GM10847 (cell line): ENCODE data around the gene DCBLD2.

Experiments used
- POLR2A ChIP-seq: IDR thresholded peaks from 2 replicates; pipeline ENCODE4 v1.6.1; 2011; ENCODE audit not compliant: insufficient read length; ENCODE audit errors: extremely low read depth

The DCBLD2 gene

GRCh38 chr3:98787181-98787580, 114.3 kb downstream of the DCBLD2 start:
- no peak for TF ChIP-seq POLR2A

GRCh38 chr3:98786364-98787006, 115.0 kb downstream of the DCBLD2 start:
- TF ChIP-seq POLR2A: no peak

- TF ChIP-seq POLR2A: no peak
These were observed 116.6 kb downstream of the DCBLD2 start for GRCh38 chr3:98784666-98785600.

- no peak for TF ChIP-seq POLR2A
These were observed 117.5 kb downstream of the DCBLD2 start for GRCh38 chr3:98784042-98784441.

- TF ChIP-seq POLR2A: no peak
These were observed 118.5 kb downstream of the DCBLD2 start for GRCh38 chr3:98782824-98783500.

- TF ChIP-seq POLR2A: no peak
These were observed 121.2 kb downstream of the DCBLD2 start for GRCh38 chr3:98780343-98780742.

GRCh38 chr3:98779541-98780335, 121.8 kb downstream of the DCBLD2 start:
- no peak for TF ChIP-seq POLR2A

GRCh38 chr3:98778852-98779413, 122.6 kb downstream of the DCBLD2 start:
- no peak for TF ChIP-seq POLR2A

GRCh38 chr3:98778383-98778782, 123.1 kb downstream of the DCBLD2 start:
- TF ChIP-seq POLR2A: no peak

- TF ChIP-seq POLR2A: no peak
These were observed 123.7 kb downstream of the DCBLD2 start for GRCh38 chr3:98777801-98778220.

- no peak for TF ChIP-seq POLR2A
These were observed 124.2 kb downstream of the DCBLD2 start for GRCh38 chr3:98777286-98777685.

GRCh38 chr3:98776140-98776493, 125.4 kb downstream of the DCBLD2 start:
- TF ChIP-seq POLR2A: no peak

GRCh38 chr3:98775459-98776139, 125.9 kb downstream of the DCBLD2 start:
- no peak for TF ChIP-seq POLR2A

- TF ChIP-seq POLR2A: no peak
These were observed 129.5 kb downstream of the DCBLD2 start for GRCh38 chr3:98772022-98772421.
